Activated CD4-positive, alpha-beta memory T cell treated with anti-CD3 and anti-CD28 coated beads for 36 hours (primary cell): ENCODE data around the gene PPIP5K1. TPM values are rescaled to one million over a fixed set of nuclear protein-coding genes. Genes with fewer than 3 reads are reported as not detected.

Experiments
- CTCF ChIA-PET: fragments of 350-600 bp; sonication (Branson Sonifier 250); formaldehyde crosslinking; loops from one replicate; lab custom pipeline; 2021; ENCODE audit warnings: antibody characterized with exemption, inconsistent platforms; lab: Charles Lee
- POLR2A ChIA-PET: fragments of 350-600 bp; sonication (Branson Sonifier 250); formaldehyde crosslinking; loops from one replicate; lab custom pipeline; 2021; ENCODE audit warnings: antibody characterized with exemption; lab: Charles Lee
- DNase-seq: peaks from one replicate; pipeline ENCODE4 v3.0.0-alpha.2; 2020
- H3K27ac Mint-ChIP-seq: one replicate; pipeline ENCODE4 v1.8.0; 2021; ENCODE audit warnings: mixed read lengths
- H3K27me3 Mint-ChIP-seq: one replicate; pipeline ENCODE4 v1.8.0; 2021; ENCODE audit warnings: mixed read lengths
- H3K36me3 Mint-ChIP-seq: one replicate; pipeline ENCODE4 v1.8.0; 2021; ENCODE audit warnings: mixed read lengths
- H3K4me1 Mint-ChIP-seq: one replicate; pipeline ENCODE4 v1.8.0; 2021; ENCODE audit warnings: low read depth, mixed read lengths
- H3K4me3 Mint-ChIP-seq: one replicate; pipeline ENCODE4 v1.8.0; 2021; ENCODE audit warnings: mild to moderate bottlenecking, mixed read lengths
- H3K9me3 Mint-ChIP-seq: one replicate; pipeline ENCODE4 v1.8.0; 2021; ENCODE audit warnings: mixed read lengths
- intact Hi-C: fragments of 100-400 bp; cut with micrococcal nuclease; formaldehyde crosslinking; loops from one replicate; pipeline ENCODE4 v1.15.1; 2023
- total RNA-seq, 2 experiments: library from RNA; stranded (reverse); gene quantifications; one replicate each; pipeline ENCODE4 v1.2.3, GENCODE V29; 2021

Gene PPIP5K1
- total RNA-seq, 2 experiments from 2014 or later = 38.6 to 44.2 TPM

DNA sequence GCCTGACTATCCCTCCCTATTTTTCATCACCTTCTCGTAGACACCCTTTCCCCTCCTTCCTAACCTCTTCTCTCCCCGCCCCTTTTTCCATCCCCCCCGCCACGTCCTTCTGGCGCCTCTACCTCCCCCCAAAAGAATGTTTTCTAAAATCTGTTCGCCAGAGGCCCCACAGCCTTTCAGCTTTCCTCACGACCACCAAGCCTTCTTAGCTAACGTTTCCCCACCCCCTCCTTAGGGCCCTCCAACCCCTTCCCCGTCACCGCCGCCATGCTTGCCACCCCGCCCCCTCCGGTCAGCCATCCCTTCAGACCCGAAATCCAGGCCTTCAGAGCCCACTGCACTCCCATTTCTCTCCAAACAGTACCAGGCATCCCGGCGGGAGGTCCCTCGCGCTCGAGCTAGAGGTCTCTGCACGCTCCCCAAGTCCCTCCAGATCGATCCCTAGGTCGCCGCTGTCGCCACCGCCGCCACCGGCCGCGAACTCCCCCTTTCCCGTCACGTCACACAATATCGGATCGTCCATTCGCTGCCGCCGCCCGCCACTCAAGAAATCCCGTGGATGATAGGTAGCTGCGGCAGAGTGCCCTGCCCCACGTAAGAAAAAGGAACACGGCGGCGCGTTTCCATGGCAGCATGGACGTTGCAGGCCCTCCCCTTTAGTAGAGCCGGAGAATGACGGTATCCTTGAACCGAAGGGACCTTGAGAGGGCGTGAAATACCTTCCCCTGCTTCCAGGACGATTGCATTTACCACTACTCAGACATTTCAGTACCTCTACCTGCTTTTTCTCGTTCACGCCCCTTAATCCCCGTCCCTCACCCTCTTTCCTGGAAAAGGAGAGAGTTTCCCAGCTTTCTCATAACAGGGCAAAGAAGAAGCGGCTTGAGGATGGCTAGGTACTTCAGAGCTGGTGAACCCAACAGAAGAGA is 97.1 kb downstream of the PPIP5K1 start, which contains the start of gene TP53BP1:
Gene TP53BP1, minus strand, starts transcription at position 484 of the 929 bp plus-strand sequence. Its CDS starts 113 bp downstream, at position 371.
- peak within 1 kb of the TSS; percentile 88 for H3K27ac Mint-ChIP-seq

DNA sequence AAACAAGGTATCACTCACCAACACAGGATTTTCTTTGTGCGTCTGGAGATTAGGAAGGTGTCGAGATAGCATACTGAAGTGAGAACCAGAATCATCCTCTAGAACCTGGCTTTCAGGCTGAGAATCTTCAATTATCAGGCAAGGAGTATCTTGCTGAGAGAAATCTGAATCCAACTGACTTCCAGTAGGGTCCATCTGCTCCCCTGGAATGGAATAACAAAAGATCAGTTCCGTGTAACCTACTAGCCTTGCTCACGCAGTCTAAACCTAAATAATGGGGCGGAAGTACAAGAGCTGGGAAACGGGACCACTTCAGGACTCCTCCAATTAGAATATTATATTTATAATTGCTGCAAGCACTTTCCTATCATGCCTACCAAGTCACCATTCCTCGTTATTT is 97.7 kb downstream of the PPIP5K1 start:
- ChIA-PET POLR2A (interaction anchor here (3.2 kb wide), 1 partner anchor 19 kb away, joined by 22 read pairs; no protein-coding TSS in a partner anchor), CTCF (interaction anchor here (0.7 to 4.4 kb wide), 4 partner anchors 19 to 946 kb away, joined by 3 to 23 read pairs (median 14); no protein-coding TSS in a partner anchor)
- Mint-ChIP-seq H3K36me3 (peaks cover 21% of the 10 kb centered on the region), H3K4me1 (peaks cover 25% of the 10 kb centered on the region), H3K9me3 (no peaks in the 10 kb centered on the region), H3K27ac (peak overlapping the region; percentile 88), H3K27me3 (no peaks in the 10 kb centered on the region), H3K4me3 (peak overlapping the region; percentile 87)
- intact Hi-C loops = loop anchor here (5.0 kb wide), 1 partner anchor 50 kb away; no protein-coding TSS in a partner anchor
- no peak for DNase-seq

More for the DNA sequence above, 97.1 kb downstream of the PPIP5K1 start, which contains the start of gene TP53BP1:
- H3K27me3 Mint-ChIP-seq = no peaks in the 10 kb centered on the region
- peaks cover 25% of the 10 kb centered on the region for H3K4me1 Mint-ChIP-seq
- peak within 1 kb of the TSS; percentile 87 for H3K4me3 Mint-ChIP-seq
- no peaks in the 10 kb centered on the region for H3K9me3 Mint-ChIP-seq
- ChIA-PET CTCF (interaction anchor here (0.7 to 4.4 kb wide), 5 partner anchors 9 to 947 kb away, joined by 3 to 23 read pairs (median 13); no protein-coding TSS in a partner anchor), POLR2A (interaction anchor here (1.4 to 3.2 kb wide), 2 partner anchors 9 to 18 kb away, joined by 5 to 22 read pairs; no protein-coding TSS in a partner anchor)
- H3K36me3 Mint-ChIP-seq = peaks cover 21% of the 10 kb centered on the region
- DNase-seq = peak; percentile 97
- intact Hi-C loops = loop anchor here (1.0 to 5.0 kb wide), 2 partner anchors 17 to 51 kb away; no protein-coding TSS in a partner anchor

DNA sequence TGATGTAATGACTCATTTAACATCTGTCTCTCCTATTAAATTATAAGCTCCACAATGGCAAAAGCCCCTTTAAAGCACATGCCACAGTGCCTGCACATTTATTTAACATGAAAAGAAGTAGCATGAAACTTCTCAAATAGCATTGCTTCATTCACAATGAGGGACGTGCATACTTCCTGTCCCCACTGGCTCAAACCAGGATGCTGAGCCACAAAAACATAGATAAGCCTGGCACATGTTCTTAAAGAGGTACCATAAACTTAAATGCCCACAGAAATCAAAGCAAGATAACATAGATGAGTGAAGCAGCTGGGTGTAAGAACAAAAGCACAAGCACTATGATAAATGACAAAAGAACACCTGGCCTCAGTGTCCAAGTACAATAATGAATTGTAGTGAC is 100.8 kb downstream of the PPIP5K1 start:
- H3K36me3 Mint-ChIP-seq = peaks cover 24% of the 10 kb centered on the region
- H3K9me3 Mint-ChIP-seq = no peaks in the 10 kb centered on the region
- H3K27me3 Mint-ChIP-seq = no peaks in the 10 kb centered on the region
- CTCF ChIA-PET = interaction anchor here (0.6 to 1.1 kb wide), 2 partner anchors 22 to 65 kb away, joined by 4 read pairs; no protein-coding TSS in a partner anchor
- no peak overlapping the region for H3K4me3 Mint-ChIP-seq
- H3K4me1 Mint-ChIP-seq = peaks cover 25% of the 10 kb centered on the region
- DNase-seq = no peak
- no peak overlapping the region for H3K27ac Mint-ChIP-seq
- intact Hi-C loops = no loop called here
- POLR2A ChIA-PET = no interaction called here

DNA sequence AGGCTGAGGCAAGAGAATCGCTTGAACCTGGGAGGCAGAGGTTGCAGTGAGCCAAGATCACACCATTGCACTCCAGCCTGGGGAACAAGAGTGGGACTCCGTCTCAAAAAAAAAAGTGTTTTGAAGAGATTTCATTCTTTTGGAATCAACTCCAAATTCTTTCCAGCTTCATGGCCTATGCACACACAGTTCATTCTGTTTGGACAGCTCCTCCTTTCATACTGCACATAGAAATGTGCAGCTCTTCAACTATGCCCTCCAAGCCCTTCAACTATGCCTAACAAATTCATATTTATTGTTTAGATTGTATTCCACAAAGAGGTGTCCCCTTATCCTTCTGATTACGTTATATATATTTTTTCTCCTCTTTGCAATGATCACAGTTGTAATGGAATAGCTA is 101.2 kb downstream of the PPIP5K1 start:
- ChIA-PET CTCF (interaction anchor here (0.6 to 1.1 kb wide), 2 partner anchors 23 to 65 kb away, joined by 4 read pairs; no protein-coding TSS in a partner anchor), POLR2A (no interaction called here)
- Mint-ChIP-seq H3K4me1 (peaks cover 24% of the 10 kb centered on the region), H3K9me3 (no peaks in the 10 kb centered on the region), H3K36me3 (peaks cover 24% of the 10 kb centered on the region), H3K27ac (no peak overlapping the region), H3K27me3 (no peaks in the 10 kb centered on the region), H3K4me3 (no peak overlapping the region)
- intact Hi-C loops = no loop called here
- DNase-seq = no peak

DNA sequence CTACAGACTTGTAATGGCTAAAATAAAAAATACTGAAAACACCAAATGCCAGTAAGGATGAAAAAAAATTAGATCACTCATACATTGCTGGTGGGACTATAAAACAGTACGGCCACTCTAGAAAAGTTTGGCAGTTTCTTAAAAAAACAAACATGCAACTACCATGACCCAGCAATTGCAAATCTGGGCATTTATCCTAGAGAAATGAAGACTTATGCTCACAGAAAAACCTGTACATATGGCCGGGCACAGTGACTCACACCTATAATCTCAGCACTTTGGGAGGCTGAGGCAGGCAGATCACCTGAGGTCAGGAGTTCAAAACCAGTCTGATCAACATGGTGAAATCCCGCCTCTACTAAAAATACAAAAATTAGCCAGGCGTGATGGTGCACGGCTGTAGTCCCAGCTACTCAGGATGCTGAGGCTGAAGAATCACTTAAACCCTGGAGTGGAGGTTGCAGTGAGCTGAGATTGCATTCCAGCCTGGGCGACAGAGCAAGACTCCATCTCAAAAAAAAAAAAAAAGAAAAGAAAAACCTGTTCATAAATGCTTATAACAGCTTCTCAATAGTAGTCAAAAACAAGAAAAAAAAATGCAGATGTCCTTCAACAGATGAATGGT is 102.6 kb downstream of the PPIP5K1 start:
- Mint-ChIP-seq H3K9me3 (no peaks in the 10 kb centered on the region), H3K4me3 (no peak overlapping the region), H3K27me3 (no peaks in the 10 kb centered on the region), H3K27ac (no peak overlapping the region), H3K4me1 (peaks cover 16% of the 10 kb centered on the region), H3K36me3 (peaks cover 21% of the 10 kb centered on the region)
- intact Hi-C loops = no loop called here
- ChIA-PET CTCF (no interaction called here), POLR2A (no interaction called here)
- DNase-seq = no peak

DNA sequence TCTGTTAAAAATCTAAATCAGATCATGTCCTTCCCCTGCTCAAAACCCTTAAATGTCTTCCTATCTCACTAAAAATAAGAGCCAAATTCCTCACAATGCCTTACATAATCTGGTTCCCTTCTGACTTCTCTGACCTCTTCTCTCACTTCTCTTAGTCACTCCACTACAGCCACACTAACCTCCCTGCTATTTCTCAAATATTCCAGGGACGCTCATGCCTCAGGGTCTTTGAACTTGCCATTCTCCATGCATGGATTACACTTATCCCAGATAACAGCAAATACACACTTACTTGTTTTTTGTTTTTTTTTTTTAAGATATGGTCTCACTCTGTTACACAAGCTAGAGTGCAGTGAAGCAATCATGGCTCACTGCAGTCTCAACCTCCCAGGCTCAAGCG is 105.6 kb downstream of the PPIP5K1 start:
- Mint-ChIP-seq H3K4me1 (peaks cover 7% of the 10 kb centered on the region), H3K4me3 (no peak overlapping the region), H3K9me3 (no peaks in the 10 kb centered on the region), H3K36me3 (peaks cover 17% of the 10 kb centered on the region), H3K27ac (no peak overlapping the region), H3K27me3 (no peaks in the 10 kb centered on the region)
- ChIA-PET POLR2A (no interaction called here), CTCF (interaction anchor here (1.1 to 1.9 kb wide), 3 partner anchors 12 to 30 kb away, joined by 3 to 9 read pairs (median 5); no protein-coding TSS in a partner anchor)
- intact Hi-C loops = no loop called here
- DNase-seq = no peak

Other genes with a start within 250 kb of the PPIP5K1 start
- gene ZSCAN29, start 219.2 kb downstream of the PPIP5K1 start, total RNA-seq = 10 to 100 TPM; 20.6 to 20.9 TPM
- gene TUBGCP4, start 219.1 kb downstream of the PPIP5K1 start, total RNA-seq = 10 to 100 TPM; 37.3 to 37.6 TPM
- gene TP53BP1, start 97.1 kb downstream of the PPIP5K1 start, total RNA-seq = 10 to 100 TPM; 26.4 to 32.0 TPM
- gene MAP1A, start 72.6 kb downstream of the PPIP5K1 start, total RNA-seq = 1 to 10 TPM; 1.5 TPM
- gene CKMT1B, start 3.8 kb upstream of the PPIP5K1 start, total RNA-seq = under 1 TPM in 1 of 2 experiments, not detected in 1; 0.36 TPM
- under 1 TPM; 0.44 to 0.57 TPM for gene STRC, start 28.6 kb upstream of the PPIP5K1 start, total RNA-seq
- 1 to 10 TPM; 5.1 to 5.5 TPM for gene CATSPER2, start 58.6 kb upstream of the PPIP5K1 start, total RNA-seq
- gene CKMT1A, start 103.7 kb upstream of the PPIP5K1 start, total RNA-seq = under 1 TPM; 0.33 to 0.41 TPM
- gene PDIA3, start 156.2 kb upstream of the PPIP5K1 start, total RNA-seq = 100 to 1,000 TPM; 286 to 291 TPM
- 1 to 10 TPM; 2.4 to 2.9 TPM for gene ELL3, start 186.8 kb upstream of the PPIP5K1 start, total RNA-seq
- gene SERF2, start 202.1 kb upstream of the PPIP5K1 start, total RNA-seq = 100 to 1,000 TPM; 787 to 817 TPM
- gene SERINC4, start 210.0 kb upstream of the PPIP5K1 start, total RNA-seq = under 1 TPM; 0.10 to 0.15 TPM
- 10 to 100 TPM; 16.7 to 19.1 TPM for gene HYPK, start 210.4 kb upstream of the PPIP5K1 start, total RNA-seq
- 10 to 100 TPM; 37.2 to 38.0 TPM for gene MFAP1, start 234.5 kb upstream of the PPIP5K1 start, total RNA-seq
- 10 to 100 TPM; 89.9 to 93.2 TPM for gene WDR76, start 236.8 kb upstream of the PPIP5K1 start, total RNA-seq